Measurements from ENCODE around the gene KIF5B. TPM values are rescaled to one million over a fixed set of nuclear protein-coding genes. Genes with fewer than 3 reads are reported as not detected.
A peak's percentile ranks its signal among the peaks of the same experiment; 100 is the strongest.

Gene KIF5B
- total RNA-seq, 2 donors from 2014 or later, result 142 to 155 TPM

DNA sequence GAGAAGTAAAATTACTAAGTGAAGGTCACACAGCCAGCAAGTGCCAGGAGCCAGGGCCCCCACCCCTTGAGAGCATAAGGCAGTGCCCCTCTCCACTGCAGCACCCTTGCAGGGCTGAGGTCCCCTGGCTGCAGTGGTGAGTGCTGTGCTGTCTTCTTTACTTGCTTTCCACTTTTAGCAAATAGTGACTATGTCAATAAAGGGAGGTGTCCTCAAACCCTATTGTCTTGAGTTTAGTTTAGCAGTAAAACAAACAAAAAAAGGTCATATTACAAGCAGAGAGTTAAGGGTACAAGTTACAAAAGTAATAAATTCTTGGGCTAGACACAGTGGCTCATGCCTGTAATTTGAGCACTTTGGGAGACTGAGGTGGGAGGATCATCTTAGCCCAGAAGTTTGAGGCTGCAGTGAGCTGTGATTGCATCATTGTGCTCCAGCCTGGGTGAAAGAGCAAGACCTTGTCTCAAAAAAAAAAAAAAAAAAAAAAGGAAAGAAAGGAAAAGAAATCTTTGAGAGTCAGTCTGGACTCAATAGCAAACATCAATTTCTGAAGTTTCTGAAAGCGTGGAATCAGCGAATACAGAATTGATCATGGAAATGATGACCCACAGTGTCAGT lies 39.0 kb upstream of the KIF5B start:
- TF ChIP-seq, protein P1, sequence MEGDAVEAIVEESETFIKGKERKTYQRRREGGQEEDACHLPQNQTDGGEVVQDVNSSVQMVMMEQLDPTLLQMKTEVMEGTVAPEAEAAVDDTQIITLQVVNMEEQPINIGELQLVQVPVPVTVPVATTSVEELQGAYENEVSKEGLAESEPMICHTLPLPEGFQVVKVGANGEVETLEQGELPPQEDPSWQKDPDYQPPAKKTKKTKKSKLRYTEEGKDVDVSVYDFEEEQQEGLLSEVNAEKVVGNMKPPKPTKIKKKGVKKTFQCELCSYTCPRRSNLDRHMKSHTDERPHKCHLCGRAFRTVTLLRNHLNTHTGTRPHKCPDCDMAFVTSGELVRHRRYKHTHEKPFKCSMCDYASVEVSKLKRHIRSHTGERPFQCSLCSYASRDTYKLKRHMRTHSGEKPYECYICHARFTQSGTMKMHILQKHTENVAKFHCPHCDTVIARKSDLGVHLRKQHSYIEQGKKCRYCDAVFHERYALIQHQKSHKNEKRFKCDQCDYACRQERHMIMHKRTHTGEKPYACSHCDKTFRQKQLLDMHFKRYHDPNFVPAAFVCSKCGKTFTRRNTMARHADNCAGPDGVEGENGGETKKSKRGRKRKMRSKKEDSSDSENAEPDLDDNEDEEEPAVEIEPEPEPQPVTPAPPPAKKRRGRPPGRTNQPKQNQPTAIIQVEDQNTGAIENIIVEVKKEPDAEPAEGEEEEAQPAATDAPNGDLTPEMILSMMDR (IDR thresholded peaks at IDR 0.05), result no peak
- Histone ChIP-seq H3K9me3 (no peaks in the 10 kb centered on the region), H3K27ac (no peak overlapping the region), H3K4me3 (no peak overlapping the region), H3K36me3 (no peaks in the 10 kb centered on the region), H3K4me1 (no peaks in the 10 kb centered on the region), H3K27me3 (no peaks in the 10 kb centered on the region)
- DNase-seq (ENCODE audit: low spot score), result no peak

DNA sequence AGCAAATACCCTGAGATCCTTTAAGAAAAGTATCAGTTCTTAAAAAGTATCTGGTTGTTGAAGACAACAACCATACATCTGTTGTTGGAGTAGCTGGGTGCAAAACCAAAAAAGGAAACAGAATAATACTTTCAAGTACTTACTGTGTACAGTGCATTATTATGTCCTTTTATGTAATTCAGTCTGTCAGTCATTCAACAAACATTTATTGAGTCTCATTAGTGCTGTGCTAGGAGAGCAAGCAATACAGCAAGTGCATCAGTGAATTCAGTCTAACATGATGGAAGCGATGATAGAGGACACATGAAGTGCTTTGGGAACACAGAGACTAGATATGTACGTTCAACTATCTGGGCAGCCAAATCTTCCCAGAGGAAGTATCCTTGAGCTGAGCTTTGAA lies 37.4 kb upstream of the KIF5B start:
- Histone ChIP-seq H3K9me3 (no peaks in the 10 kb centered on the region), H3K27ac (no peak overlapping the region), H3K4me1 (no peaks in the 10 kb centered on the region), H3K36me3 (no peaks in the 10 kb centered on the region), H3K27me3 (no peaks in the 10 kb centered on the region), H3K4me3 (no peak overlapping the region)
- TF ChIP-seq, protein P1 (IDR thresholded peaks at IDR 0.05), result no peak
- no peak for DNase-seq (ENCODE audit: low spot score)

DNA sequence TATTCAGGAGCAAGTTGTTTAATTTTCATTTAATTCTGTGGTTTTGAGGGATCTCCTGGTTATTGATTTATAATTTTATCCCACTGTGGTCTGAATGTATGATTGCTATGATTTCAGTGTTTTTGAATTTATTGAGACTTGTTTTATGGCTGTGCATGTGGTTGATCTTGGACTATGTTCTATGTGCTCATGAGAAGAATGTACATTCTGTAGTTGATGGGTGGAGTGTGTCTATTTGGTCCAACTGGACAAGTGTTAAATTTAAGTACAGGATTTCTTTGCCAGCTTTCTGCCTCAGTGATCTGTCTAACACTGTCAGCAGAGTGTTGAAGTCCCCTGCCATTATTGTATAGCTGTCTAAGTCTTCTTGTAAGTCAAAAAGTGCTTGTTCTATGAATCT lies 34.8 kb upstream of the KIF5B start:
- Histone ChIP-seq H3K9me3 (no peaks in the 10 kb centered on the region), H3K27ac (no peak overlapping the region), H3K4me3 (no peak overlapping the region), H3K36me3 (no peaks in the 10 kb centered on the region), H3K27me3 (no peaks in the 10 kb centered on the region), H3K4me1 (no peaks in the 10 kb centered on the region)
- TF ChIP-seq, protein P1 (IDR thresholded peaks at IDR 0.05), result no peak
- DNase-seq (ENCODE audit: low spot score), result no peak

DNA sequence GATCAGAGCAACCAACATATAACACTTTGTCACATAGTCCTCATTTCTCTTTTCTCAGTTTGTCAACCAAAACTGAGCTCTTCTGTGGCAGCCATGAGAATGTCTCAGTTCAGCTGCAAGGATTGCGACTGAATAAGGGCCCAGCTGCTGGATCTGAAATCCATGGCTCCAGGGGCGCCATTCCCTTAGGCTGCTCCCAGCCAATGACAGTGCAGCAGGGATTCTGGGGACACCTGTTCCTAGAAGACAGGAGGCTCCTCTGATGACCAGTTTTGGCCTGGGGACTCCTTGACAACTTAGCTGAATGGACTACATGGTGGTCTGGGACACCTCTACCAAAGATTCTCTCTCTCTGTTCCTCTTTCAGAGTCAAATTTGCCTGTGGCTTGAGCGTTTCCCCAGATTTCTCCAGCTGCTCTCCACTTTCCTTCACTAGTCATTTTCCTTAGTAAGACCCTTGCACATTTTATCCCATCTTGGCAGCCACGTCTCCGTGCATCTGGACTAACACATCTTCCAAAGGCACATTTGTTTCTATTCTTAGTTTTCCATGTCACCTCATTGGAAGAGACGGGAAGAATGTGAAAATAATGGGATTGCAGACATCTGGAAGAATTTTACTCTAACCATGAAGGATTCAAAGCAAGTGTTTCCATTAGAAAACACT lies 28.1 kb upstream of the KIF5B start:
- no peaks in the 10 kb centered on the region for H3K9me3 ChIP-seq
- no peaks in the 10 kb centered on the region for H3K4me1 ChIP-seq
- TF ChIP-seq, protein P1 (IDR thresholded peaks at IDR 0.05), result no peak
- H3K27me3 ChIP-seq, result no peaks in the 10 kb centered on the region
- H3K36me3 ChIP-seq, result no peaks in the 10 kb centered on the region
- no peak for DNase-seq (ENCODE audit: low spot score)
- no peak overlapping the region for H3K27ac ChIP-seq
- H3K4me3 ChIP-seq, result no peak overlapping the region

DNA sequence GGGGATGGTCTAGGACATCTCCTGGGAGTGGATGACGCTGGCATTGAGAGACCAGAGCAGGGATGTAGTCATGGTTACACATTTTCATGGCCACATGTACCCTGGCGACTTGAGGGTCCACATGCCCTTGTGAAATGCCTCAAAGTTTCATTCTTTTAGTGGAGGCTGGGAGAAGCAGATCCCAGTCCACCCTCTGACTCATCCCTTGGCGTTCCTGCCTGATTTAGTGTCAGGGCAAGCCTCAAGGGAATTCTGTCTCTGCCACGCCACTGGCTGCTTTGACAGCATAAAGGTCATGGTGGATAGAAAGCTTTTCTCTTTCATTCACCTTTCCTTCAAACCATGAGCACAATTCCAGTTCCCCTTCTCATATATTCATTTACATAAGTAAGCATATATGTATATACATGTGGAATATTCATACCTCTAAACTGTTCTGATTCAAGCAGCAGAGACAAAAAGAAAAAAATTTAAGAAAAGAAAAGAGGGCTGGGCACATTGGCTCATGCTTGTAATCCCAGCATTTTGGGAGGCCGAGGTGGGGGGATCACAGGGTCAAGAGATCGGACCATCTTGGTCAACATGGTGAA lies 21.8 kb upstream of the KIF5B start:
- DNase-seq (ENCODE audit: low spot score), result peak; percentile 72
- Histone ChIP-seq H3K27me3 (no peaks in the 10 kb centered on the region), H3K4me3 (no peak overlapping the region), H3K36me3 (no peaks in the 10 kb centered on the region), H3K4me1 (peaks cover 0 to 6% of the 10 kb centered on the region in 2 donors), H3K9me3 (no peaks in the 10 kb centered on the region), H3K27ac (no peak overlapping the region)
- TF ChIP-seq, protein P1 (IDR thresholded peaks at IDR 0.05), result no peak

Data from right atrium auricular region (tissue), 2 donors.